Muscle of arm (tissue), 14 donors: ENCODE data around the gene AP3D1. TPM values are rescaled to one million over a fixed set of nuclear protein-coding genes. Genes with fewer than 3 reads are reported as not detected.
"Not testable (repeated sequence)": the region's sequence is repeated elsewhere in the genome, so short reads cannot be mapped to it uniquely, and the experiment has no call there.

Experiments
- DNase-seq: peaks from one replicate; pipeline ENCODE4 v3.0.0-alpha.2; 2013
- long read RNA-seq, 11 donors: transcript quantifications; one replicate each; lab custom pipeline, GENCODE V29; 2026
- polyA plus RNA-seq, 12 donors: library from polyadenylated mRNA; unstranded; fragments of 120-200 nt; gene quantifications; one replicate each; pipeline ENCODE4 v1.2.1, GENCODE V29; 2013; ENCODE audit not compliant: insufficient read length in 12 of 12

Gene AP3D1
- polyA plus RNA-seq: 10 to 100 TPM in 11 of 12 donors, not detected in 1; 32.3 to 77.2 (median 59.1) TPM
- long read RNA-seq, donor 1, partial matches to known transcripts: 11 of 14 reads
- long read RNA-seq, donor 1, other reads (novel, unspliced or antisense): 0 of 14 reads
- long read RNA-seq, donor 2, partial matches to known transcripts: 0 of 1 reads
- long read RNA-seq, donor 2, other reads (novel, unspliced or antisense): 0 of 1 reads
- long read RNA-seq, donor 3, full-length matches to known transcripts: 2 of 2 reads
- long read RNA-seq, donor 3, partial matches to known transcripts: 0 of 2 reads
- long read RNA-seq, donor 3, other reads (novel, unspliced or antisense): 0 of 2 reads
- long read RNA-seq, donor 4: 0 reads
- long read RNA-seq, donor 5: 0 reads
- long read RNA-seq, donor 6: 0 reads
- long read RNA-seq, donor 7, partial matches to known transcripts: 0 of 1 reads
- long read RNA-seq, donor 7, other reads (novel, unspliced or antisense): 0 of 1 reads
- long read RNA-seq, donor 8: 0 reads
- long read RNA-seq, donor 9: 0 reads
- long read RNA-seq, donor 10, full-length matches to known transcripts: 2 of 2 reads
- long read RNA-seq, donor 10, partial matches to known transcripts: 0 of 2 reads
- long read RNA-seq, donor 10, other reads (novel, unspliced or antisense): 0 of 2 reads
- long read RNA-seq, donor 11, partial matches to known transcripts: 0 of 1 reads
- long read RNA-seq, donor 11, other reads (novel, unspliced or antisense): 0 of 1 reads

DNA sequence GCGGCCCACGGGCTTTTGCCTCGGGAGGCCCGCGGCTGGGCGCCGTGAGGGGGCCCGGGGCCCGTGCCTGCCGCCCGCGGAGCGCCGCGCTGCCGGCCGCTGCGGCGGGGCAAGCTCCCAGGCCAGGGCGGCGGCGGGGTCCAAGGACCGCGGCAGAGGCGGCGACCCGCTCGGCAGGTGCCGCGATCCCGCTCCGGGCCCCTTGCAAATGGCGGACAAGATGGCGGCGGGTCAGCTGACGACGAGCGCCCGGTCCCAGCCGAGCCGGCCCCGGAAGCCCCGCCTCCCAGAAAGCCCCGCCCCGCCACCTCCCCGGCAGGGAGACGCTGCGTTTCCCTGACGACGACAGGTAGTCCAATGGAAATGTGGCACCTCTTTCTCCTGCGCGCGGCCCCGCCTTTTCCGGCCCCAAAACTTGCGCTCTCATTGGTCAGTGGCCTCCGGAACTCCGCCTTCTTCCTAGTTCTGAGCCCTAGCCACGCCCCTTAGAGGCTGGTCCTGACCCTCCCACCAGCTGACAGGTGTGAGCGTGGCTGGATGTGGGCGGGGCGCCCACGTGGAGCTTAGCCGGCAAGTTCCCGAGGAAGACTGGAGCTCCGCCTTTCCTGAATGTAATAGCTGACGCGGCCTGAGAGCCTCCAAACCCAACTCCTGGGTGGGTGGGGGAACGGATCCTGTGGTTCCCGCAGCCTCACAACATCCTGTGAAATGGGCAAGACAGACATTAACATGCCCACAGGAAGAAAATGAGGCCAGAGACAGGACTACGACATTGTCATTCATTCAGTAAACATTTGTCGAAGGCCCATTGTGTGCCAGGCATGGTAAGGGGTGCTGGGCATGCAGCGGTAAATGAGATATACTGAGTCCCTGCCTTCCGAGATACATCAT, at the start of gene AP3D1:
Gene AP3D1, minus strand, starts transcription at position 228 of the 891 bp plus-strand sequence. CDS start 232 bp downstream, outside the sequence.
- DNase-seq: peak; percentile 99

DNA sequence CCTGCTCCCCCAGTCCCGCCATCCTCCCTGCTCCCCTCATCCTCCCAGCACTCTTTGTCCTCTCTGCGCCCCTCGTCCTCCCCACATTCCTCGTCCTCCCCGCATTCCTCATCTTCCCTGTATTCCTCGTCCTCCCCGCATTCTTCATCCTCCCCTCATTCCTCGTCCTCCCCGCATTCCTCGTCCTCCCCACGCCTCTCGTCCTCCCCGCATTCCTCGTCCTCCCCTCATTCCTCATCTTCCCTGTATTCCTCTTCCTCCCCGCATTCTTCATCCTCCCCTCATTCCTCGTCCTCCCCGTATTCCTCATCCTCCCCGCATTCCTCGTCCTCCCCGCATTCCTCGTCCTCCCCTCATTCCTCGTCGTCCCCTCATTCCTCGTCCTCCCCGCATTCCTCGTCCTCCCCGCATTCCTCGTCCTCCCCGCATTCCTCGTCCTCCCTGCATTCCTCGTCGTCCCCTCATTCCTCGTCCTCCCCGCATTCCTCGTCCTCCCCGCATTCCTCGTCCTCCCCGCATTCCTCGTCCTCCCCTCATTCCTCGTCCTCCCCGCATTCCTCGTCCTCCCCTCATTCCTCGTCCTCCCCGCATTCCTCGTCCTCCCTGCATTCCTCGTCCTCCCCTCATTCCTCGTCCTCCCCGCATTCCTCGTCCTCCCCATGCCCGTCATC, 49.4 kb upstream of the AP3D1 start:
- not testable (repeated sequence) for DNase-seq

DNA sequence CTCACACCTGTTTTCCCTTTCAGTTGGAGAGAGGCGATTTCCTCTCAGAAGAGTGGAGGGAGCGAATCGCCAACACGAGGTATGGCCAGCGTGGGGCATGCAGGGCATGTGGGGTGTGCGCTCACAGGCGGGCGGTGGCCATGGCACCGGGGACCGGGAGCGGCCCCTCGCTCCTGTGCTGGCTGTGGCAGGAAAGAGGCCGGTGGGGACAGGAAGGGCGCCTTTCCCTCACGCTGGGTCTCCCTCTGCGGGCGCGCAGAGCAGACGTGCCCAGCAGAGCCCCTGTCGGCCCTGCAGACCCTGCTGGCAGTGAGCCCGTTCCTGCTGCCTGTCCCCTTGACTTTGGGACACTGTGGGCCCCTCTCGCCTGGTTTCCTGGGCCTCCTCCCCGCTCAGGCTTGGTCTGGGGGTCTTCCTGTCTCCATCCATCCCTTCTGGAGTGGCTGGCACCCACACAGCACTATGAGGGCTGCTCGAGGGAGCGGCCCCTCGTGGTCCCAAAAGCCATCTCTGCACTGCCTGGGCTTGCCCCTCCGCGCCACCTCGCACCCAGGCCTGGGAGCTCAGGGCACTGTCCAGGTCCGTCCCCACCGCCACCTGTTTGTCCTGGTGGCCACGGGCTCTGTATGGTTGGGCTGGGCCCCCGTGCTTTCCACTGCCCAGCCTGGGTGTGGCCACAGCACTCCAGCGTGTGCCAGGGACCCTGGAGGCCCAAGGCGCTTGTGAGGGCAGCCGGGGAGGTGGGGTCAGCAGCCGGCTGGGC, 48.7 kb upstream of the AP3D1 start:
- no peak for DNase-seq

DNA sequence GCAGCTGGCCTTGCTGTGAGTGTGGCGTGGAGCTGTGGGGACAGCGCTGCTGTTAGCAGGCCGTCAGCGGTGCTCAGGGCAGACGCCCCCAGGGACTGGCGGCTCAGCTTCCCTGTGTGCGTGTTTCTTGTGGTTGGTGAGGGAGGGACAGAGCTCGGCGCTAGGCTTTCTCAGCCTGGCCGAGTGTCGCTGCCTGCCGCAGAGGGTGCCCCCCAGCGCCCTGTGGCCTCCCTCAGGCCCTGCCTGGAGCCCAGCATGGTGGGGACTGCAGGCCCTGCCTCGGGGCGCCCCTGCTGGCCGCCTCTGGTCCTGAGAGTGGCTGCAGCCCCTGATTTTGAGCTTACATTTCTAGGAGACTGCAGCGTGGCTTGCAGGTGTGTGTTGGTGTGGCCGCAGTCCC, 47.8 kb upstream of the AP3D1 start:
- DNase-seq: no peak

DNA sequence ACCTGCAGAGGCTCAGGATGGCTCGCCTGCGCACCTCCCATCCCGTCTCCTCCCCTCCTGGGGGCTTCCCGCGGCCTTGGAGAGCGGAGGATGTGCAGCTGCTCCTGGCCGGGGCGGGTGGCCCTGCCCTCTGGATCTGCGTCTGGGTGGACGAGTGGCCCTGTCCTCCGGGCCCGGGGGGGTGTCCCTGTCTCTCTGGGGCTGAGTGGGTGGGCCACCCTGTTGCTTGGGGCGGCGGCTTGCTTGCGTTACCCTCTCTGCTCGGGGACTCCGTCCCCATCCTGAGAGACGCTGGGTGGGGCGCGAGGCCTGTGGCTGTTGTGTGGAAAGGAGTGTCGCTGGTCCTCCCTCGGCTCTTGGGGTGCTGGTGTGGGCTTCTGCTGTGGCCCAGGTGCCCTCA, 47.0 kb upstream of the AP3D1 start:
- DNase-seq: no peak

DNA sequence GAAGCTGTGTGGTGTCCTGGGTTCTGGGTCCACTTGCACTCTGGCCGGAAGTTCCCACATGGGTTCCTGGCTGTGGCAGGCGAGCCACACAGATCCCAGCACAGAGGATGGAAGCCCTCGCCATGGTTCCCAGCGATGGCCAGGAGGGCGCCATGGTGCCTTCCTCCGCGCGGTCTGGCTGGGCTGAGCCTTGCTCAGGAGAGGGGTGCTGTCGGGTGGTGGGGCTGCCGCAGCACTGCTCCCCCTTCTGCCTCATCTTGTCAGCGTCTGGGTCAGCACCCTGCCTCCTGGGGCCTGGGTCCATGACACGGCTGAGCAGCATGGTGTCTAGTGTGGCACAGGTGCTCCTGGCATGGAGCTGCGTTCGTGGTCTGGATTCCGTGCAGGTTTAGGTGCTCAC, 45.9 kb upstream of the AP3D1 start:
- DNase-seq: no peak

DNA sequence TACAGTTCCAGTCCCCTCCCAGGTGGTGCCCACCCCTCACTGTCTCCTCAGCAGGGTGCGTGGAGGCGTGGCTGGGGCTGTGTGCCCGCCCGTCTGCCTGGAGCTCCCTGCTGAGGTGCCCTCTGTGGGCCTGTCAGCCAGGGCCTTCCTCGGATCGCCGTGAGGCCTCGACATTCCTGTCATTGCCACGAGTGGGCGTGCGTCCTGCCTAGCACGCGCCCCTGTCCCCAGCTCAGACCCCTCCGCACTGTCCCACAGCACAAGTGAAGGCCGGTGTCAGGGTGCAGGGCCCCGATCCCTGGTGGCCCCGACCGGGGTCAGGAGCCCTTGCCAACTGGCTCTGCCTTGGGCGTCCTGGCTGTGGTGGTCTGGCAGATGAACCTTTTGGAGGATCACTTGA, 44.5 kb upstream of the AP3D1 start:
- no peak for DNase-seq

DNA sequence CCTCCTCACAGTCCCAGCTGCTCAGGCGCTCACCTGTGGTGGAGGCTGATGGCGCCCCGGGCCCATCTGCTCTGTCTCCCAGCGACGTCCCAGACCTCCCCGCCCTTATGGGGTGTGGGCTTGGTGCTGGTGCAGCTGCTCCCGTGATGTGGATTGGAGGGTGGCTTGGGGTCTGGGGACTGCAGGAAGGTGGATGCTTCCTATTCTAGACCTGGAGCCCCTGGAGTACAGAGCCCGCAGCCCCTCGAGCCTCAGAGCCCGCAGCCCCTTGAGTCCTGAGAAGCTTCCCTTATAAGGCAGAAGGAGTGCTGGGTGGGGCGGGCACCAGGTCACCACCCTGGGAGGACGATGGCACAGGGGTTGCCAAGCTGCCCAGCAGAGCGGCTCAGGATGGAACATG, 44.0 kb upstream of the AP3D1 start:
- DNase-seq: no peak

DNA sequence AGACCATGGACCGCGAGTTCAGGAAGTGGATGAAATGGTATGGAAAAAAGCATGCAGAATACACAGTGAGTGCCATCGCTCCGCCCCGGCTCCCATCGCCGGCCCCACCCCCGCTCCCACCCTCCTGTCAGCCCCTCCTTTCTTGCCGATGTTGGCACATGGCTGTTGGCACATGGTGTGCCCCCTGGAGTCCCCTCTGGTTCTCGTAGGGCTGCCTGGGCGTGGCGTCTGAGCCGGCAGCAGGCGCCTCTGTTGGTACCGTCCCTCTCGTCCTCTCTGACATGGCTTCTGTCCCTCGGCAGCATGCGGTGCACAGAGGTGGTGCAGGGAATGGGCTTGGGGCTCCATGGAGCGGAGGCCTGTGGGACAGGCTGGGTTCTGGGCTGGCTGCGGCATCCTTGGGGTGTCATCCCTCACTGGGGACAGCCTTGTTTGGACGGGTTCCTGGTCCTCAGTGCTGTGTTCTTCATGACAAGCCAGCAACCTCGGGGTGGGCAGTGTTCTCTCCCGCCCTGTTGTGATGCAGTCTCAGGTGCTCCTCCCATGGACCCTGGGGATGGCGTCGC, 43.2 kb upstream of the AP3D1 start:
- DNase-seq: no peak

DNA sequence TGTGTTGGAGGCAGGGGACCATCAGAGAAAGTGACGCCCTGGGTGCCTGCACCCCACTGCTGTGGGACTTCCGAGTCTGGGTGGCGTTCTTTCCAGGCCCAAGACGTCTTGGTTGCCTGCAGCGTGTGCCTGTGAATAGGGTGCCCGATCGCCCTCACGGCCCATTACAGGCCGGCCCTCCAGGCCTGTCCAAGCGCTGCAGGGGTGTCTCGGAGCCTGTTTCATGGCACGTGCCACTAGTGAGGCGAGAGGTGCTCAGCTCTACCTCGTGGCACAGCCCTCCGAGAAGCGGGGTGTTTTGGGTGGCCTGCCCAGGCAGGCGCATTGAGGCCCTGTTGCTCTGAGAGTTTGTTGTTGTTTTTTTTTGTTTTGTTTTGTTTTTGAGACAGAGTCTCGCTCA, 42.4 kb upstream of the AP3D1 start:
- DNase-seq: no peak

DNA sequence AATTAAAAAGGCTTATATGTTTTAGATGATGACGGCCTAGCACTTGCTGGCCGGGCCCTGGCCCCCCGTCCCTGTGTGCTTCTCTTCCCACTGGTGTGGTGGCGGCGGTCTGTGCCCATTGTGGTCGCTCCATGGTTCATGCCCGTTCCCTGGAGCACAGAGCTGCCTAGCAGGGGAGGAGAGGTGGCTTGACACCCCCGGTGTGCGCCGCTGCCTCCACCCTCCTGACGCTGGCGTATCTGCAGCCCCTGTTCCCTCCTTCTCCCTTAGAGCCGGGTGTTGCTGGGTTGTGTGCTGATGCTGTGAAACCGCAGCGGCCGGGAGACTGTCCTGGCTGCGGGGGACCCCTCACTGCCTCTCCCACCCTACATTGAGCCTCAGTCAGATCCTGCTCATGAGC, 41.5 kb upstream of the AP3D1 start:
- DNase-seq: no peak

DNA sequence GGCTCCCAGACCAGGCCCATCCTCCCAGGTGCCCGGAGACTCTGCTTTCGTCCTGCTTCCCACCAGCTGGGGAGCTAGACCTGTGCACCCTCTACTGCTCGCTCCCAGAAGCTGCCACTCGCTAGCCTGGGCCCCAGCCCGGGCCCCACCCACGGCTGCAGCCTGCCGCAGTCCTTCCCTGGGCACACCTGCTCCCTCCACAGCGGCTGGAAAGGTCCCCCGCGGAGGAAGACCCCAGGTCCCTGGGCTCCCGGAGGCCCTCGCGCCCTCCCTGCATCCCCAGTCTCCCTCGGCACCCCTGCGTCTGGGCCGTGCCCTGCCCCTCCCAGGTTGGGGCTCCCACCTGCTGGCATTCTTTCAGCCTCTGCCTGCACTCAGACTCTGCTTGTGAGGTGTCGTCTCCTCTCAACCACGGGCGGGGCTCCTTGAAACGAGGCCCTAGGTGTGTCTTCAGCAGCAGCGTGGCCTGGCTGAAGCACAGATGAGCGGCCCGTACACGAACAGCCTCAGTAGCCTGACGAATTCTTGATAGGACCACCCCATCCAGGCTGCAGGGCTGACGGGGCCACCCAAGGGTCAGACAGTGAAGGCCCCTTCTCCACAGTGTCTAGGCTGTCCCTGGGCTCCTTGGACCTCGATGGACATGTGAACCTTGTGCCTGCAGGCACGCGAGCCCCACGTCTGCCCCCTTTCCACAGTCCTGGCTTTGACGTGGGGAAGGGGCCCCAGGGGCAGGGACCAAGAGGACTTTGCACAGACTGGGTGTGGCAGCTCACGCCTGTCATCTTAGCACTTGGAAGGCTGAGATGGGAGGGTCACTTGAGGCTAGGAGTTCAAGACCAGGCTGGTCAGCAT, 40.3 kb upstream of the AP3D1 start:
- no peak for DNase-seq

DNA sequence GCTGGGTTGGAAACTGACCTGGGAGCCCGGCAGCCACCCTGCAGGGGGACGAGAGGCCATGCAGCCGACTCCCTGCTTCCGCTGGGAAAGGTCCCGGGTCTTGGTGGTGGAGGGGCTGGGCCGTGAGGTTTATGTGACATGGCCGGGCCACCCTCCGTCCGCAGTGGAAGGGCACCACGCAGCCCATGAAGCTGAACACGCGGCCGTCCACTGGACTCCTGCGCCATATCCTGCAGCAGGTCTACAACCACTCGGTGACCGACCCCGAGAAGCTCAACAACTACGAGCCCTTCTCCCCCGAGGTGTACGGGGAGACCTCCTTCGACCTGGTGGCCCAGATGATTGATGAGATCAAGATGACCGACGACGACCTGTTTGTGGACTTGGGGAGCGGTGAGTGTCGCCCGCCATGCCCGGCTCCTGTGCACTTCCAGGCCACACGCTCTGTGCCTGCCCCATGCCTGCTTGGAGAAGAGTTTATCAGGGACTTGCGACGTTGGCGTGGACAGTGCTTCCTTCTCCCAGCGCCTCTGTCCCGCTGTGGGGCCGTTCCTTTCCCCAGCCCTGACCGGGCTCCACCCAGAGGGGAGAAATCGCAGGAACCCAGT, 39.6 kb upstream of the AP3D1 start:
- DNase-seq: no peak

DNA sequence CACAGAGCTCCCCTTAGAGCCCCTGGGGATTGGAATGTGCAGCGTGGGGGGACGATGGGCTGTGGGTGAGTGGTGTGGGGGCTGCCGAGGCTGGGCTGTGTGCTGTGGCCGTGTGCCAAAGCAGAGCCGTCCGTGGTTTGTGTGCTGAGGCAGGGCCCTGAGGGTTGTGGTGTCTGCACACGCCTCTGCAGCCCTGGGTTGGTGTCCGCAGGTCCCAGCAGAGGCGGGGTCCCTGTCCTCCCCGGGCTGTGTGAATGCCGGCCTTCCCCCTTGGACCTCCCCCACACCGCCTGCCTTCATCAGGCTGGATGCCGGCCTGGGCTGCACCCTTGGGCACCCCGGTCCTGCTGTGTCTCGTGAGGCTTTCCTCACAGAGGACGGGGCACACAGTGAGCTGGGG, 38.5 kb upstream of the AP3D1 start:
- no peak for DNase-seq

DNA sequence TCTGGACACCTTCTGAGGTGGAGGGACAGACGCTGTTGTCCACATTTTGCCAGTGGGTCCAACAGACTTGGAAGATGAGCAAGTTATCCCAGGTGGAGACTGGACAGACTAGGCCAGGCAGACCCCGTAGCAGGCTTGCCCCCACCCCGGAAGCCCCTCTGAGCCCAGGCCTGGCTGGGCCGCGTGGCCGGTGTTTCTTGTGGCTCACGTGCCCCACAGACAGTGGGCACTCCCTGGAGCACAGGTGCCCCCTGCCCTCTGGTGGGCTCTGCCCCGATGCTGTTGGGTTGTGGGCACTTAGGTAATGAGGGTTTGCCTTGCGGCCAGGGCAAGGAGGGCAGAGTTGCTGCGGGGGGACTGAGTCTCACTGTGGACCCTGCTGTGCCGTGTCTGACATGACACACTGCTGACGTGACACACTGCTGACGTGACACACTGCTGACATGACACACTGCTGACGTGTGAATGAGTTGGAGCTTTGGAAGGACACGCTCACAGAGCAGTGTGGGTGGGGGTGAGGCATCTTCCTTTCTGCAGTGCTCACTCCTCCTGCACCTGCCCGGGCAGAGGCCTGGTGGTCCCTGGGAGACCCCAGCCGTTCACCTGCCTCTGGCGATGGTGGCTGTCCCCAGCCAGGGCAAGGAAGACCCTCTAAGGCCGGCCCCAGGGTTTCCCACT, 37.5 kb upstream of the AP3D1 start:
- no peak for DNase-seq

DNA sequence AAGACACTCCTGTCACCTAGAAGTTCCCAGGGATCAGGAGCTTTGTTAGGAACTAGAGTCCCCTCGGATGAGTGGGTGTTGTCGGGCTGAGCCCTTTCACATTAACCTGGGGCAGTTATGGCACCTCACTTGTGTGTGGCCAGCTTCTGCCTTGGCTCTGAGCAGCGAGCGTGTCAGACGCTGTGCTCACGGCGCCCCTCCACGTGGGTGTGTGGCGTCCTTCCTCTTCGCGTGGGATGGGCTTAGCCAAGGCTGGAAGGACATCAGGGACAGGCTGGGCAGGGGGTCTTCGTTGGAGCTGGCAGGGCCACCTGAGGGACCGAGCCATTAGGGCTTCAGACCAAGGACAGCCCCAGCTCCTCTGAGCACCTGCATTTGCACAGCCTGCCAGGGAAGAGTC, 35.8 kb upstream of the AP3D1 start:
- no peak for DNase-seq

DNA sequence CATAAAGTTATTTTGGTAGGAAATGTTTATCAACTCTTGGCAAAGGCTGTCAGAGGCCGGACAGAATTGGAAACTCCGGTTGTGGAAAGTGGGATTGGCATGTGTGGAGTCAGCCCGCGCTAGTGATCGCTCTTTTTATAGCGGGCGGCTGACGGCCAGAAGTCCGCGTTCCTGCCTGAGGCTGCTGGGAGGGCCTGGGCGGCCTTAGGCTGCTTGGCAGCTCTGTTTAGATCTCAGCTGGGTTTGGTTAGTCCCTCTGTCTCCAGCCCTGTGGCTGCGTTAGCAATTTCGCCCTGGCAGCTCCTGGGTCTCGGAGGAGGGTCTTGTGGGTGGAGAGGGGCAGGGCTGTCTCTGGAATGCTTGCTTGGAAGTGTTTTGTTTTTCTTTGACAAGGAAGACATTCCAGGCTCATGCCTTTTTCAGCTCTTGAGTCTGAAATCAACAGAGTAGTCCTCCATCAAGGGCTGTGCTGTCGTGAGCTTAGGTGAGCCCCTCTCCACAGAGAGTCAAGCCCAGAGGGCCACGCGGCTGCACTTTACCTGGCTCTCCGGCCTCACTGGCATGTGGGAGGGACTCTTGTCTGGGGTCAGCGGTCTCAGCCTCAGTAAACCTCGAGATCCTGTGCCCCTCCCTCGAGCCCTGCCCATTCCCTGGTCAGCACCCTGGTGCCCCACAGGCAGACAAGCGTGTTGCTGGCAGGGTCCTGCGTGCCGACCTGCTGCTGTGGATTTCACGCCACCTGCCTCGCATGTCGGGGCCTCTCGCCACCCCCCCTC, 34.9 kb upstream of the AP3D1 start:
- peak; percentile 90 for DNase-seq

DNA sequence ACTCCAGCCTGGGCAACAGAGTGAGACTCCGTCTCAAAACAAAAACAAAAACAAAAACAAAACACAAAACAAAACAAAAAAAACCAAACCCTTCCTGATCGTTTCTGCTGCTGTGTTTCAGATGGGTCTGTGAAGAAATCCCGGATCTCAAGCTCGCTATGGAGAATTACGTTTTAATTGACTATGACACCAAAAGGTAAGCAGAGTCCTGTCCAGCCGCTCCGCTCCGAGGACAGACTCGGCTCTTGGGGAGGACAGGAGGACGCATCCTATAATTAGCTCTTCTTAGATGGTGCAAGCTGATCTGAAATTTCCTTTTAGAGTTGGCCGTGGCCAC, 34.3 kb upstream of the AP3D1 start:
- no peak for DNase-seq
